Hematopoietic multipotent progenitor cell treated with erythropoietin and hydrocortisone succinate and interleukin-3 and kit ligand, for 17 days (in vitro differentiated cells): Measurements from ENCODE around the gene TLL1.

Experiments
- DNase-seq: peaks from one replicate; pipeline ENCODE4 v3.0.0-alpha.2; 2015; ENCODE audit warnings: low spot score

TLL1 gene

DNA sequence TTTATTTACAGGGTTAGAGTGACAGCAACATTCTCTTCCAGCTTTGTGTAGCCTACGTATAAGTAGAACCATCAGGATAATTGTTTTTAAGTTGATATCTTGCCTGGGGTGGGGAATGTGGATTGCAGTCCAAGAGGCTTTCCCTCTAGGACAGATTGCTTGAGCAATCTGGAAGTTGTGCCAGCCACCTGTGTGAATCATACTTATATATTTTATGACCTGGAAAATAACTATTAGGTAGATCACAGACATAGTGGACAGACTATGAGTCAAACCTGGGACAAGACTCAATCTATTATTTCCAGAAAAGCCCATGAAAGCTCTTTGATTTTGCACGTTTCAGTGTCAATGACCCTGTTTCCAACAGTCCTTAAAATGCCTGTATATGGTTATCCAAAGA is 98.9 kb downstream of the TLL1 start:
- no peak for DNase-seq

DNA sequence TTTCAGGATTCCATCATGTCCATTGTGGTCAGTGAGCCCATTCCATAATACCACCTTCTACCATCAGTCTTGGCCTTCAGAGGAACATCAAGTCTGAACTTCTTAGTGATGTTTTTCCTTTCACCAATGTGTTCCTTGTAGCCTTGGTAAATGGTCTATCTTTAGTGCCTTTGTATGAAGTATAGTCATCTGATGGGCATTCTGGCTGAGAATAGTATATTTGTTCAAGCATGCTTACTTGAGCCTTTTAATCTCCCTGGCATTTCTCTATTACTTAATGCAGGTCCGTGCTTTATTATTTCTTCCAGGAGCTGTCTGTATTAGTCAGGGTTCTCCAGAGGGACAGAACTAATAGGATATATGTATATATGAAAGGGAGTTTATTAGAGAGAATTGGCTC is 99.7 kb downstream of the TLL1 start:
- no peak for DNase-seq

DNA sequence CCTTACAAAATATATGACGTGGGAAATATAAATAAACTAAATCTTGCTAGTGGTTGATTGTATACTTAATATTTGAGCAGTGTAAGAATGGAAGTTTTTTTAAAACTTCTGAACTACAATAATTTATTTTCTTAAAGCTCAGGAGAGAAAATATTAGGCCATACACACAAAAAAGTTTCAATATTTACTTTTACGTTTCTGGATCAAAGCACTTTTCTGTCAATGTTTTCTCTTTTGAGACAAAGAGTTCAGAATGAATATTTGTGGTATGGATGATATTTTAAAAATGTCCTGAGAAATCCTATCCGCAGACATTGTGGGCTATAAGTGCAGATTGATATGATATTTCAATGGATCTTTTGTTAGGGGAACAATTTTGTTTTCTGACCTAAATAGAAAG is 109.9 kb downstream of the TLL1 start:
- no peak for DNase-seq

- no peak for DNase-seq
Observed at GRCh38 chr4:165986956-165987698, 114.1 kb downstream of the TLL1 start.

DNA sequence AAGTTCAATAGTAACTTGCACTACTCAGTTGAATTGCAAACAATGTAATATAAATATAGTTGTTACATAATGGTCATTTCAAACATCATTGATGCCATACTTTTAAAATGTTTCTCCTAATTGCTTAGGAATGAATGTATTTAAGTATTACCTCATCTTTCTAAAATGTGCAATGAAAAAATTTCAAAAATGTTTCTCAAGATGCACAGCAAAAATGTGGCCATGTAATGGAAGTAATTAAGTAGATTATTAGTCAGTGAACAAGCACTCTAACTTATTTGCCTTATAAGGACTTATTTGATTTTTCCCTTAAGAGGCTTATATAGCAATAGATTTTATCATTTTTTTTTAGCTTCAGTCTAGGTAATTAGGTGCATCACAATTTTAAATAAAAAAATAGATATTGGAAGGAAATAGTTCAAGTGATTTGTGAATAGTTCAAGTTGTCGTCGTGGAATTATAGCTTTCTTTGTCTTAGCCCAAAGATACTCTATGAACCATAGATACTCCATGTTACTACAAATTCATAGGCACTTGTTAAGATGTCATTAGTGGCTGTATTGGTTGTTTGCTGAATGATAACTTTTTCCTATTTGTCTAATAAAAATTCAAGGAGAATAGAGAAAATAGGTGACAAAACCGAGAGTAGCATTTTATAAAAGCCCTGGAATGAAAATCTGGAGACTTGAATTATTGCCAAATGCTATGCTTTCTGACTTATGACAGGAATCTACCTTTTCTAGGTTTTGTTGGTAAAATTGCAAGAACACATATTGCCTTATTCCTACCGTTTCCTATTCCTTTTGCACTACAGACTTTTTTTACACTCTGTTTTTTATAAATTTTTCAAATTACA is 118.5 kb downstream of the TLL1 start:
- DNase-seq: no peak

DNA sequence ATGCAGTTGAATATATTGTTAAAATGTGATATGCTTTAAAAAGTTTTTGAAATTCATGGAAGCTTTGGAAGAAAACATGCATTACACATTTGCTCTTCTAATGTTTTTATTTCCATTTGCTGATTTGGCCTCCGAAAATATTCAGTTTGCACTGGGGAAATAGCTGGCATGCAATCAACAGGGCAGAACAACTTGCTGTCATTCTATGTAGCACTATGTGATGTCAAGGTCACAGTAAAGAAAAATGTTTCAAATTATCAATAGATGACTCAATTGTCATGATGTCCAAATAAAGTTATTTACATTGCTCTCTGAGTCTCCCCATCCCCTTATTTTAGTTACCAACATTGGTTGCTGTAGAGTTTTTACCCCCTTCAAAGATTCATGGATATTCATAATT is 119.2 kb downstream of the TLL1 start:
- no peak for DNase-seq

- no peak for DNase-seq
Observed at GRCh38 chr4:165994701-165995100, 121.7 kb downstream of the TLL1 start.

DNA sequence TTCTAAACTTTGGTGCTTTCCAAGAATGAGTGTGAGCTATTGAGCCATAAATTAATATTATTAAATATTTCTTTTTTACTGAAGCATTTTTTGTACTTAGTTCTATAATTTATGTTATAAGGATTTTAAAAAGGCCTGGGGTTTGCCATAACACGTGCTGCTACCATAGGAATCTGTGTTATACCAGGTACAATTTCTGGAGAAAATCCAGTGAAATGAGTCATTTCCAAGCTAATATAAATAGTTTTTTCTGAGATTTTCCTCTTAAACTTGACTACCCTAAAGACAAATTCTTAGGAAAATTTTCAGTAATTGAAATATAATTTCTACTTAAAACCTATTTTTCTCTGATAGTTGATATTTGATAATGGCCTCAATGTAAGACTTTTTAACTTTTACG is 130.8 kb downstream of the TLL1 start:
- no peak for DNase-seq

GRCh38 chr4:166006217-166006616 is 133.2 kb downstream of the TLL1 start:
- DNase-seq: no peak

- no peak for DNase-seq
Observed at GRCh38 chr4:166008510-166008909, 135.5 kb downstream of the TLL1 start.

- no peak for DNase-seq
Observed at GRCh38 chr4:166012129-166013030, 139.3 kb downstream of the TLL1 start.

DNA sequence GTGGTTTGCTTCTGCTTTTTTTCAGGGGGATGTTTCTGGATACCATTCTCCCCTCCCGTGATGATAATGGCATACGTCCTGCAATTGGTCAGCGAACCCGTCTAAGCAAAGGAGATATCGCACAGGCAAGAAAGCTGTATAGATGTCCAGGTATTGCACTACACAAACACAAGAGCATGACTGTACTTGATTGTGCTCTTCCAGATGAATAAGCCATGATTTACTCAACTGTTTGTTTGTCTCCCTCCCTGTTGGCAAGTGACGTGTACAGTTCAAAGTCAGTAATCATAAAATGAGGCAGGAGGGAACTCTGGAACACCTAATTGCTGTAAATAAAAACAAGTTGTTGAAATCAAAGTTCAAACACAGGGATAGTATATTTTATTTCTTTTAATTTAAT is 141.4 kb downstream of the TLL1 start:
- no peak for DNase-seq

DNA sequence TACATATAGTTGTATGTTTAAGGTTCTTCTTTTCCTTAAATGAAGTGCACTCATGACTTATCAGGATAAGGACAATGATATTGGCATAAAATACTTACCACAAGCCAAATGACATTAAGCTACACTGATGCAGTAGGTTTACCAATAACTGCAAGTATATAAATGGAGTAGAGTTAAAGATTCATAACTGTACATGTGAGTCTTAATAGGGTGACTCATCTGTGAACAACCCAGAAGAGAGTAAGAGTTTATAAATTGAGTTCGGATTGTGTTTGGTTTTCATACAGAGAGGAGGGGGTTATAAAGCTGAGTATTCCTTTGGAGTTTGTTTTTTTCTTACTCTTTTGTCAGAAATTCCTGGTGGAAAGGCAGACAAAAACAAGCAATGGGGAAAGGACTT is 144.8 kb downstream of the TLL1 start:
- no peak for DNase-seq

GRCh38 chr4:166019441-166020220 is 146.6 kb downstream of the TLL1 start:
- no peak for DNase-seq

DNA sequence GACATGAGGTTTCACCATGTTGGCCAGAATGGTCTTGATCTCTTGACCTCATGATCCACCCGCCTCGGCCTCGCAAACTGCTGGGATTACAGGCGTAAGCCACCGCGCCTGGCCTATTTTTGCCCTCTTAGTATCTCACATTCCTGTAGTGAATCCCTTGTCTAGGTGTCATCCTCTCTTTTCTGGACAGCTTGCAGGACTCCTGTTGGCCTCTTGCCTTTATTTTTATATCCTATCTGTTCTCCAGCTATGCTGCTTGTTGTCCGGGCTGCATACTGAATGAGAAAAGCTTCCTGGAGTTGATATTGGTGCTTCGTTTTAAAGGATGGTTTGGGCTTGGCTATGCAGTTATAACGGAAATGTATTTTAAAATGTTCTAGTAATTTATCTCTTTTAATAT is 148.6 kb downstream of the TLL1 start:
- DNase-seq: no peak

- no peak for DNase-seq
Observed at GRCh38 chr4:166034965-166035364, 161.9 kb downstream of the TLL1 start.

DNA sequence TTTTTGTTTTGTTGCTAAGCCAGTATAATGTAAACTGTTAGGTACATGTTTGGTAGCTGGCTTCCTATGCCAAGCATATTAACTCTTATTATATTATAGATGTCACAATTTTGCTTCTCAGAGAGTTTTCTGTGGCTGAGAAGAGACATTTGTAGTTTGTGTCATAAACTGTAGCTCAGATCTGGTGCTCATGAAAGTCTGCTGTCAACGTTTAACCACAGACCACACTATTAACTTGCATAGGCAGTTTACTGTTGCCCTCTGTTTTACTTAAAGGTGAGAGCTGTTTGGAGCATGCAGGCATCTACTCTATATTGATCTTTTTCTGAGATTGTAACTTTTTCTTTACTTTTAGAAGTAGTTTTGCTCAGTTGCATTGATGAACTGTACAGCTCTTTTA is 166.8 kb downstream of the TLL1 start:
- no peak for DNase-seq

- no peak for DNase-seq
Observed at GRCh38 chr4:166042510-166043055, 169.5 kb downstream of the TLL1 start.

- no peak for DNase-seq
Observed at GRCh38 chr4:166043801-166044200, 170.8 kb downstream of the TLL1 start.

DNA sequence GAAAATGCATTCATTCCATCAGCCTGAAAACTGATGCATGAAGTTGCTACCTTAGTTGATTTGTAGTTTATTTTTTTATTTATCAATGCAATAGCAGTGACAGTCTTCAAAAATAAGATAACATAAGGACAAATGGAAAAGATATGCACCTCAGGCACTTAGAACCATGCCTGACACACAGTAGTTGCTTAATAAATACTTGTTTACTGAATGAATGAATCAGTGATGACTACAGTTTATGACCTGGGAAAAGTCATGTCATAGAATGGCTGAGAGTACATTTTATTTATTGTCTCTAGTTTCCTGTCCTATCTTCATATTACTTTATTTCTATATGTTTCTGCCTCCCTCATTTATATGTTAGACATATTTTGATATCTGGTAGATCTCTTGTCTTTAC is 171.8 kb downstream of the TLL1 start:
- no peak for DNase-seq

DNA sequence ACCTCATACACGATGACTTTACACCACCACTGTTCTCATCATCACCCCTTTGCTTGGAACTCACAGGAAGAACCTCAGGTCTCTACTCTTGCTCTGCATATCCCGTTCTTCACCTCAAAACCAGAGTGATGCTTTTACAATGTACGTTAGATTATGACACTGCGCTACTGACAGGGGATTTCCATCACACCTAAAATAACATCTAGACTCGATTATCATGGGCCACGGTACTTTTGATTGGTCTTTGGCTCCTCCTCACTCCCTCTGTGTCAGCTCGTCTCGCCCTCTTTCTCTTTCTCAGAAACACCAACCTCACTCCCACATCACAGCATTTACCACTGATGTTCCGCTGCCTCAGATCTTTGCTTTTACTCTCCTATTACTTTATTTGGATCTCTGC is 172.4 kb downstream of the TLL1 start:
- no peak for DNase-seq
